NCI-H1436 (cell line): ENCODE results near the gene HAP1.
"Not testable (repeated sequence)": the region's sequence is repeated elsewhere in the genome, so short reads cannot be mapped to it uniquely, and the experiment has no call there.

ENCODE experiments used
- DNase-seq: peaks from one replicate; lab custom pipeline; 2025; lab: John Stamatoyannopoulos, UW

HAP1 gene

GRCh38 chr17:41724476-41725050 is 9.9 kb downstream of the HAP1 start:
- DNase-seq, result no peak

- DNase-seq, result no peak
These were observed 10.5 kb downstream of the HAP1 start for GRCh38 chr17:41723801-41724475.

- DNase-seq, result no peak
These were observed 12.2 kb downstream of the HAP1 start for GRCh38 chr17:41722231-41722630.

DNA sequence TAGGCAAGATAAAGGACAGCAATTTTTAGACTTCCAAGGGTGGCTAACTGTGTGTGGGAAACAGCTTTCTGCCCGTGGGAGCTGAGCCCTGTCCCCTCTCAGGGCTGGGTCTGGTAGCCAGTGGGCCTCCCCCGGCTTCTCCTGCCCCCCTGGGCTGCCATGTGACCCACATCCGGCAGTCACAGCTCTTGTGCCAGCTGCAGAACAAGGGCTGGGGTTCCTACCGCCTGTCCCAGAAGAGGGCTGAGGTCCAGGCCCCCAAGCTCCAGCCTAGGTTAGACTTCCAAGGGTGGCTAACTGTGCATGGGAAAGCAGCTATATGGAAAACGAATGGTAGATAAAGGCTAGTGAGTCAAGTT is 16.2 kb downstream of the HAP1 start:
- DNase-seq, result no peak

DNA sequence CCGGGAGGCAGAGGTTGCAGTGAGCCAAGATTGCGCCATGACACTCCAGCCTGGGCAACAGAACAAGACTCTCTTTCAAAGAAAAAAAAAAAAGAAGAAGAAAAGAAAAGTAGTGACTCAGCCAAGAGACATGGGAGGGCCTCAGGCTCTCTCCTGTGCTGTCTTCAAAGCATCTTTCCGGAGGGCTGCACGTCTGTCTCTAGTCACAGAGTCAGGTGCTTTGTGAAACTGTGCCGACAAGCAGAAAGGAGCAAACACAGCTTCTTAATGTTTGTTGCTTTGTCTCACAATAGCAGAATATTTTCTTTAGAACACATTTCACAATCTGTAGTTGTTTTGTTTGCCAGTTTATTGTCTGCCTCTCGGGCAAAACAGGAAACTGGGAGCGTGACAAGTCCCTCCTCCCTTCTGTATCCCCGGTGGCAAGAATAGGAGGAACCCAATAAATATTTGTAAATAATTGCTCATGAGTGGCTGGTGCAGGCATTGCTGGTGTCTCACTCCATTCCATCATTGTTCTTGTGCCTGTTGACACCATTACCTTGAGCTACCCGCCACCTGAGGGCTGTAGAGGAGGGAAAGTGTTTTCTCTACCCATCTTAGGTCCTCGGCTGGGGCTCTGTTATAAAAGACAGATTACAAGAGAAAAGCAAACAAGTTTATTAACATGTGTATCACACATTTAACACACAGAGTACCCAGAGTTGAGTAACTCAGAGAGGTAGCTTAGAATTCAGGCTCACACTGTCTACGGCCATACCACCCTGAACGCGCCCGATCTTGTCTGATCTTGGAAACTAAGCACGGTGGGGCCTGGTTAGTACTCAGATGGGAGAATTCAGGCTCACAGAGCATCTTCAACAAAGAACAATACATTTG is 16.8 kb downstream of the HAP1 start:
- no peak for DNase-seq

DNA sequence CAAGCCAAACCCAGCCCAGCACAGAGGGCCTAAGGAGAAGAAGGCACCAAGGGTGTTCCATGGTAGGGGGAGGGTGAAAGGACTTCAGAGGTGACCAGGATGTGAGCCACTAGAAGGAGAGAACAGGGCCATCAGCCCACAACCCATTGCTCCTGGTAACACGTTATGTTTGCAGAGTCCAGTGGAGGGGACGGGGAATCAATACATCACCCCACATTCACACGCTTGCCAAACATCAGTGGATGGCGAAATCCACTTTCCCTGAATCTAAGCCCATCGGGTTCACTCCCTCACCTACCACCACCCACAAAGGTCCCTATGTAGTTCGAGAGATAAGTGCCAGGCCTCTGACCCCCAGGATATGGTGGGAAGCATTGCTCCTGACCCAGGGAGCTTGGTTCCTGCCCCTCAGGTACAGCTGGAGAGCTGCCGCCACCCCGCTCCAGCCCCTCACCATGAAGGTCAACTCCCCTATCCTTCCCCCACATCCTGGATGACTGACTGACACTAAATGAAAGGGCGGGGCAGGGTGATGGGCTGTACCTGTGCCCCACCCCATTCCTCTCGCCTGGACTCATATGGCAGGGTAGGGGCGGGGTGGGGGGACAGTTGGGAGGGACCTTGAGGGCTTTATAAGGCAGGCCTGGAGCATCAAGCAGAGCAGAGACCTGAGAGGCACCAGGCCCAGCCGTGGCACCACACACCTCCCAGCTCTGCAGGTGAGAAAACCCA is 22.6 kb downstream of the HAP1 start, which contains the start of gene GAST:
GAST (plus strand) TSS at position 663 of the 732 bp plus-strand sequence. CDS start 3,106 bp downstream, outside the sequence.
- no peak for DNase-seq

DNA sequence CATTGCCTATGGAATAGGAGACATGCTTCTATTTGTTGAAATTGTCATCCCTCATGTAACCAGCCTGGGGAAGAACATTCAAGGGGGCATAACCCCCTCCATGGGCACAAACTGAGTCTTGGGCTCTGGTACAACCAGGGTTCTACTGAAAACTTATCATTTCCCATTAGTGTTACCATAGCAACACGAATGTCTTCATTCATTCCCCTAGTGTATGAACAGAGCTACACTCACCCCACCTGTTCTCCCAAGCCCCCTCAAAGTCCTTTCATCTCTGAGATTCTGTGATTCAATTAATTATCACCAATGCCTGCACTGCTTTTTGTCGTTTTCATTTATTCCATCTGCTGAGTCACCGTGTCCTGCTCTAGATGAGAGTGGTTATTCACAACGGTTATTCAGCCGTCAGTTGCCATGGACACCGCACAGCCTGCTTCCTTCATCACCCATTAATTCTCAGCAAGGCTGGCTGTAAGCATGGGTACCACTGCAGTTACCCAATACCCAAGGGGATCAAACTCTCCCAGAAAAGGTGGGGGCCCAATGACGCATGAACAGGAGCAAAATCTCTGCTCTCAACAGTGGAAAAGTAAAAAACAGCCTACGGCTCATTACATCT is 23.9 kb downstream of the HAP1 start:
- peak; percentile 99 for DNase-seq

DNA sequence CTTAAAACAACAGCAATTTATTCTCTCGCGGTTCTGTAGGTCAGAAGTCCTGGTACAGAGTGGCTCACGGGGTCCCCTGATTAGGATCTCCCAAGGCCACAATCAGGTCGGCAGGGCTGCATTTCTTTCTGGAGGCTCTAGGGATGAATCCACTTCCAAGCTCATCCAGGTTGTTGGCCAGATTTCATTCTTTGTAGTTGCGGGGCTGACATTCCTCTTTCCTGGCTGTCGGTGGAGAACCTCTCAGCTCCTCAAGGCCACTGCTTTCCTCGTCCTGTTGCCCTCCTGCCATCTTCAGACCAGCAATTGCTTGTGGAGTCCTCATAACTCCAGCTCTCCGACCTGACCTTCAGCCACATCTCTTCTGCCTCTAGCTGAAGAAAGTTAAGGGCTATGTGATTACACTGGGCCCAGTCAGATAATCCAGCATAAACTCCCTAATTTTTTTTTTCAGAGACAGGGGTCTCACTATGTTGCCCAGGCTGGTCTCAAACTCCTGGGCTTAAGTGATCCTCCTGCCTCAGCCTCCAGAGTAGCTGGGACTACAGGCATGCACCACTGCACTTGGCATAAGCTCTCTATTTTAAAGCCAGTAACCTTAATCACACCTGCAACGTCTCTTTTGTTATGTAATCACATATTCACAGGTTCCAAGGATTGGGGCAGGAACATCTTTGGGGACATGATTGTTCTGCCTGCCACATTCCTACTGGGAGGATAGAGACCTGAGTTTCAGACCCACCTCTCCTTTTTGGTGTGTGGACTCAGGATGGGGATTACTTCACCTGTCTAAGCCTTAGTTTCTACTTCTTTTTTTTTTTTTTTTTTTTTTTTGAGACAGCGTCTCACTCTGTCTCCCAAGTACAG is 26.4 kb downstream of the HAP1 start:
- no peak for DNase-seq

DNA sequence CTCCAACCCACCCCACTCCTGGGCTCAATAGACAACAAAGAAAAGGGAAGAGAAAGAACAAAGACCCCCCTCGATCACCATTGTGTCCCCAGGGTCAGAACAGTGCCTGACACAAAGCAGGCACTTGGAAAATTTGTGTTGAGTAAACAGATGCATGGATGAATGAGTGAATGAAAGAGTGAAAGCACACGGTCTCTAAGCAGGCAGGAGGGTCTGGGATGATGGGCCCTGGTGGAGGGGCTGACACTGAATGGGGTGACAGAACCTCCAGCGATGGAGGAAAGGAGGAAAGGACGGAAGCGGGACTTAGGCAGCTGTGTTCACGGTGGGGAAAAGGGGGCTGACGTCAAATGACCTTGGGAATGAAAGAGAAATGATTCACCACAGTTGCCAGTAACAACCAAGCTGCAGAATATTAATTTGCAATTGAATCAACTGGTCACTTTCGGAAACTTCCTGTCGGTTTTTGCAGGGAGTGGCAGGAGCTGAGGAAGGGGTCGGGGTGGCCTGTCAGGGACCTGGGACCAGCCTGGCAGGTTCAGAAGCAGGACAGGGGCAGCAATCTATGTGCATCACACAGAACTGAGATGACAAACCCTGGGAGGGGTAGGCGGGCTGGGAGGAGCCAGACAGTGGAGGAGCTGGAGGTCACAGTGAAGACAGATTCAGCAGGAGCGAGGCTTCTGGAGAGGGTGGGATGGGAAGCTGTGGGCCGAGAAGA is 29.0 kb downstream of the HAP1 start:
- DNase-seq, result no peak

DNA sequence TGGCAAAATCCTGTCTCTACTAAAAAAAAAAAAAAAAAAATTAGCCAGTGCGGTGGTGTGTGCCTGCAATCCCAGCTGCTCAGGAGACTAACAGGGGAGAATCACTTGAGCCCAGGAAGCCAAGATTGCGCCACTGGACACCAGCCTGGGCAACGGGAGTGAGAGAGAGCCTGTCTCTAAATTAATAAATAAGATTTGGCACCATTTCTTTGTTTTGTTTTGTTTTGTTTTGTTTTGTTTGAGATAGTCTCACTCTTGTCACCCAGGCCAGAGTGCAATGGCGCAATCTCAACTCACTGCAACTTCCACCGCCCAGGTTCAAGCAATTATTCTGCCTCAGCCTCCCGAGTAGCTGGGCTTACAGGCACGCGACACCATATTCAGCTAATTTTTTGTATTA is 31.7 kb downstream of the HAP1 start:
- DNase-seq, result no peak

DNA sequence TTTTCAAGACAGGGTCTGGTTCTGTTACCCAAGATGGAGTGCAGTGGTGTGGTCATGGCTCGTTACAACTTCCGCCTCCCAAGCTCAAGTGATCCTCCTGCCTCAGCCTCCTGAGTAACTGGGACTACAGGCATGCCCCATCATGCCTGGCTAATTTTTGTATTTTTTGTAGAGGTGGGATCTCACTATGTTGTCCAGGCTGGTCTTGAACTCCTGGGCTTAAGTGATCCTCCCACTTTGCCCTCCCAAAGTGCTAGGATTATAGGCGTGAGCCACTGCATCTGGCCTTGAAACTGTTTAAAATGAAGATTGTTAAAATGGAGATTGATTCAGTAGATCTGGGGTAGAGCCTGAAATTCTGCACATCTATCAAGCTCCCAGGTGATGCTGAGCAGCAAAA is 33.6 kb downstream of the HAP1 start:
- DNase-seq, result not testable (repeated sequence)

DNA sequence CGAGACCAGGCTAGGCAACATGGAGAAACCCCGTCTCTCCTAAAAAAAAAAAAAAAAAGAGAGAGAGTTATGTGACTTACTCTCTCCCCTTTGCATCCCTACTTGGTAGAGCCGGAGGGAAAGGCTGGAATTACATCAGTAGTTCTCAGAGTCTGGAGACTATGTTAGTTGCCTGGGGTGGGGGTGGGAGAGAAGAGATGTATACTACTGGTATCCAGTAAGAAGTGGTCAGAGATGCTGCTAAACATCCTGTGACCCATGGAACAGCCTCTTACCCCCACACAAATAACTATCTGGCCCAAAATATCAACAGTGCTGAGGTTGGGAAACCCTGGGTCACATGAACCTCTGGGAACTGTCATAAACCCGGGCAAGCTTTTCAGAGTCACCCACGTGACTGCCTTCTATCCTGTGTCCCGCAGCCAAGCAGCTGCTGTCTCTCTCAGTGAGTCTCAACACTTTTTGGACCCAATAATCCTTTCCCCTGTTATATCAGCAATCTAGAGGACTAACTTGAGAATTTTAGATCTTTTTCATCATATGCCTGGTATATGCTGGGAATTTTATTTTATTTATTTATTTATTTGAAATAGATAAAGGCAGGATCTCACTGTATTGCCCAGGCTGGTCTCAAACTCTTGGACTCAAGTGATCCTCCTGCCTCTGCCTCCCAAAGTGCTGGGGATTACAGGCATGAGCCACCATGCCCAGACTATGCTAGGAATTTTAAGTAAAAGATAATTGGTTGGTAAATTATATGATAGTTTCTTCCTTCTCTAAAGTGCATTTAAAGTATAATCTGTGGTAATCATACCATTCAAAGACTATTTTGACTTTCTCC is 37.1 kb downstream of the HAP1 start:
- DNase-seq, result no peak

DNA sequence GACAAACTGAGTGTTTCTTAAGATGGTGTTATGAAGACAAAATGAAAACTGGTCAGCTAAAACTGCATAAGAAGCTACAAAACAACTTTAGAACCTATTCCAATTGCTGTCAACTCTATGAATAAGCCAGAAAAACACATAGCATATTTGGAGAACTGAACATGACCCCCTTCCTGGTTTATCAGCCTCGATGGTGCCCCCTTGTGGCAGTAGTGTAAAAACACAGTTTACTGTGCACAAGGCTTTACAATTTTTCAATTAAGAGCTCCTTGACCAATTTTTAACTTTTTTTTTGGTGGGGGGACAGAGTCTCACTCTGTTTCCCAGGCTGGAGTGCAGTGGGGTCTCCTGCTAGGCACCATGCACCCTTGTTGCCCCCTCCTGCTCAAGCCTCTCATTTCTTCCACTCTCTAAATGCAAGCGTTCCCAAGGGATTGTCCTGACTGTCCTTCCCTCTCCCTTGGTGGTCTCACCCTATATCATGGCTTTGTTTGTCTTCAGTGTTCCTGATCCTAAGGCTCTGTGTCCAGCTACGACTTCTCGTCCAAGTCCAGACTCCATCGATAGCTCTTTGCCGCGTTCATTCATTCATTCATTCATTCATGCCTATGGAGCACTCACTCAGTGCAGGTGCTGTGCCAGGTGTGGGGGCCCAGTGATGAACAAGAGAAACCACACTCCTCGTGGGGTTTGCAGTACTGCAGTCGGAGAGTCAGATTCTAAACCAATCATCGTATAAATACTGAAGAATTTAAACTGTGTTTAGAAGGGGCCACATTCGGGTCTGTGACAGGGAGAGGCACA is 38.3 kb downstream of the HAP1 start:
- DNase-seq, result peak; percentile 91

DNA sequence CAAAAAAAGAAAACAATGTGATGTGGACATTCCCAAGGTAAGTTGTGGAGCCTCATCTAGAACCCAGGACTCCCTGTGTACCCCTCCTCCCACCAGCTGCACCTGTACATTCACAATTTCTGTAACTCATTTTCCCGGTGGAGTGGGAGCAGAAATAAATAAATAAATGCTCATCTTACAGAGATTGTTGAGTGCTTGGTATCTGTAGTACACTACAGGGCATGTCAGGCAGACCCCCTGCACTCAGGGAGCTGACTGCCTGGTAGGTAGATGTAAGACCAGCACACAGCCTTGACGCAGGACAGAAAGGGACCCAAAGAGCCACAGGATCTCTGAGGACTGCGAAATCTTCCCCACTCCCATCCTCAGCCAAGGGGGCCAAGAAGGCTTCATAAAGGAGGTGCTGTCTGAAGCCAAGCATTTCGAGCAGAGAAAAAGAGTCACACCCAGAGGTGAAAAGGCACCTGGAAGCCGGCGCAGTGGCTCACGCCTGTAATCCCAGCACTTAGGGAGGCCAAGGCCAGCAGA is 39.2 kb downstream of the HAP1 start:
- DNase-seq, result no peak

GRCh38 chr17:41692722-41693521 is 41.5 kb downstream of the HAP1 start:
- no peak for DNase-seq

GRCh38 chr17:41691031-41691777 is 43.2 kb downstream of the HAP1 start:
- no peak for DNase-seq

GRCh38 chr17:41690497-41690896 is 43.9 kb downstream of the HAP1 start:
- no peak for DNase-seq
